Astrocyte of the hippocampus (primary cell): ENCODE measurements around the gene TNFRSF25.

Source experiments
- DNase-seq: peaks from one replicate; pipeline ENCODE4 v3.0.0; 2011; ENCODE audit warnings: low read depth, low spot score

TNFRSF25 gene

DNA sequence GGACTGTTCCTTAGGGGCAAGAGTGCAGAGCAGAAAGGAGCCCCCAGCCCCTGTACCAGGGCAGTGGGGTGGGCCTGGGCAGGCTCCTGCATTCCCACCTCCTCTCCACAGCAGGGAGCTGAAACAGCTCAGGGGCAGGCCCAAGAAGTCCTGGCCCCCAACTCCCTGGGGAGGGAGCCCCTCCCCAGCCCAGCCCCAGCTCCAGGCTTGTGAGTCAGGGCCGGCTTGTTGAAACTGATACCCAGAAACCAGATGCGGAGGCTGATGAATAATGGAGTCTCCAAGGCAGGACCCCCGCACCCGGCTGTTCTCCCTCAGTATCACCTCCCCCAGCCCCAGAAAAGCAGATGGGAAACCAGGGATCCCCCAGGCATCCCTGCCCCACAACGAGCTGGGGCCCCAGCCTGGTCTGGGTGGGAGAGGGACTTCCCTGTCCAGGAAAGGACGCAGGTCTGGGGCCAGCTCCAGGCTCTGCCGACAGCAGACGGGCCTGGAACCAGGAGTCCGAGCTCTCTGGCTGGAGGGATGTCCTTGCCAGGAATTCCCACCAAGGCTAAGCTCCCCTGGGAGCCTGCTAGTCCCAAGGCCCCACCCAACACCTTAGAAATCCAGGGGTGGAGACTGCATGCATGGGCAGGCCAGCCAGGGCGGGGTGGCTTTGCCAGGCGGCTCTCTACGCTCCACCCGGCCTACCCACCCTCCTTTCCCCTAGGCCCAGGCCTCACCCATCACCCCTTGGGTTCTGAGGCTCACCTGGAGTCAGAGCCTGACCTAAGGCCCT is 22.8 kb upstream of the TNFRSF25 start:
- DNase-seq: no peak

- DNase-seq: no peak
Observed at GRCh38 chr1:6487804-6488484, 22.0 kb upstream of the TNFRSF25 start.

DNA sequence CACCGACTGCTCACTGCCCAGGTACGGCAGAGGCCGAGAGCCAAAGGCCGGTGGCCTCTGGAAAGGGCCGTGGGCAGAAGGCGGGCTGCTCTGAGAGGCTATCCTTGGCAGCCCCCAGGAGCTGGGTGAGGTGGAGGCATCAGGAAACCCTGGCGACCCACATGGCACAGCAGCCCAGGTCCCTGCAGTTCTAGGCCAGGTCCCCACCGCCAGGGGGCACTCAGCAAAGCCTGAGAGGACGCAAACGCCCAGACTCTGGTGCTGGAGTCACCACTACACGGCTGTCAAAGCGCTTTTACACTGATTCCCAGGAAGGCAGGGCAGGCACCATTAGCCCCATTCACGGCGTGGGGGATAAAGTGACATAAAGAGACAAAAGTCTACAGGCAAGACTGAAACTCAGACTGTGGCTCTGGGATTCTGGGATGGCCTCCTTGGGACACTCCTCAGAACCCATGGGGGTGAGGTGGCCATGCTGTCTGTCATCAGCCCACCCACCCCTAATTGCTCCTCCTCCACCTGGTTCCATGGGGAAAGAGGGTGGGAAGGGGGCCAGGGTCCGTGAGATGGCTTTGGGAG is 20.5 kb upstream of the TNFRSF25 start:
- DNase-seq: peak; percentile 95

DNA sequence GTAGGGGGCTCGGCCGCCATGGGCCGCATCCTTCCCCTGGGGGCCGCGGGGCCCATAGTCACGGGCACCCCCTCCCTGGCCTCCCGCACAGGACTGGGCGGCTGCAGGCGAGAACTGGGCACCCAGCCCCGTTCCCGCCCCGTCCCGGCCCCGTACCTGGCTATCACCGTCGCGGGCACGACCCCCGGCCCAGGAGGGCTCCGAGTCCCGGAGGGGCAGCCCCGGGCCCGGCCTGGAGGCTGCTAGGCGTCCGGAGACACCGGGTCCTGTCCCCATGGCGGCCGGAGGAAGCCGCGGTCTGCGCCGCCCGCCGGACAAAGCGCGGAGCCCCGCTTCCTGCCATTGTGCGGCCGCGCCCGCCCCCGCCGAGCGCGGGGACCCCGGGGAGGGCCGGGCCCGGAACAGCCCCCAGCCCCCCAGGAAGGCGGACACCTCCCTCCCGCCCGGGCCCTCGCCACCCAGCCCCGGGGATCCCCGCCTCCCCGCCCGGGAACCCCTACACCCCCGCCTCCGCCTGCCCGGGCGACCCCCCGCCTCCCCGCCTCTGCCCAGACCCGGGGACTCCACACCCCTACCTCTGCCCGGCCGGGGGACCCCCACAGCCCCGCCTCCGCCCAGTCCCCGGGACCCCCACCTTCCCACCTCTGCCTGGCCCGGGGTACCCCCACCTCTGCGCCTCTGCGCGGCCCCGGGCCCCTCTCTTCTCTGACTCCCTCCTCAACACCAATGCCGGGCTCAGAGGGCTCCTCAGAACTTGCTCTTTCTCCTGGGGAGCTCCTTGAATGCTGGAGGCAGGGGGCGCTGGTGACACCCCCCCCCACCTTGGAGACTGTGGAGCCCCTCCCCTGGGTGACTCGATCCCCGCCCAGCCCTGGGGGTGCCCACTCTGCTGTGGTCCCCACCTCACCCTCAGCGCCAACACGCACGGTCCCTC is 19.5 kb upstream of the TNFRSF25 start:
- DNase-seq: peak; percentile 49

DNA sequence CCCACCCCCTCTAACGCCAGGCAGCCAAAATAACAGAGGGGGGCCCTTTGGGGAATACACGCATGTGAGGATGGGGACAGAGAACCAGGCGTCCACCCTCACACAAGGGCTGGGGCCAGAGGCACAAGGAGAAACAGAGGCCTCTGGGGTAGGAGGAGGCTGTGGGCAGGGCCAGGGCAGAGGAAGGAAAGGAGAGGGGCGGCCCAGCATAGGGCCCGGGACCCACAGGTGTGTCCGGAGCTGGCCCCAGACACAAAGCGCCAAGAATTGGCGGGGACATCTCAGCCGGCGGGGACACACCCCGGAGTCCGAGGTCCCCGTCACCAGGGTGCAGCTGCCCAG is 18.8 kb upstream of the TNFRSF25 start:
- no peak for DNase-seq

DNA sequence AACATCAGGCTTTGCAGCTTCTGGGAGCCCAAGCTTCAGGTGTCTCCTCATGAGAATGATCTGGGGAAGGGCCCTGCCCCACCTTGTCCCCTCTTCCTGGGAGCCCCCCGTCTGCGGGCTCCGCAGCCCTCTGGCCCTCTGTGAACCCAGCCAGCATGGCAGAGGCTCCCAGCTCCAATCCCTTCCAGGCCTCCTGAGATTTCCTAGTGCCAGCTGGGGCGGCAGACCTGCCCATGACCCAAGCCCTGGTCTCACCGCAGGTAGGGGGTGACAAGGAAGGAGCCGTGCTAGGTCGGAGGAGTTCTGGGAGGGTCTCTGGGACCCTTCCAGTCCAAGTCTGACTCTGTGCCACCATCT is 17.8 kb upstream of the TNFRSF25 start:
- DNase-seq: no peak

DNA sequence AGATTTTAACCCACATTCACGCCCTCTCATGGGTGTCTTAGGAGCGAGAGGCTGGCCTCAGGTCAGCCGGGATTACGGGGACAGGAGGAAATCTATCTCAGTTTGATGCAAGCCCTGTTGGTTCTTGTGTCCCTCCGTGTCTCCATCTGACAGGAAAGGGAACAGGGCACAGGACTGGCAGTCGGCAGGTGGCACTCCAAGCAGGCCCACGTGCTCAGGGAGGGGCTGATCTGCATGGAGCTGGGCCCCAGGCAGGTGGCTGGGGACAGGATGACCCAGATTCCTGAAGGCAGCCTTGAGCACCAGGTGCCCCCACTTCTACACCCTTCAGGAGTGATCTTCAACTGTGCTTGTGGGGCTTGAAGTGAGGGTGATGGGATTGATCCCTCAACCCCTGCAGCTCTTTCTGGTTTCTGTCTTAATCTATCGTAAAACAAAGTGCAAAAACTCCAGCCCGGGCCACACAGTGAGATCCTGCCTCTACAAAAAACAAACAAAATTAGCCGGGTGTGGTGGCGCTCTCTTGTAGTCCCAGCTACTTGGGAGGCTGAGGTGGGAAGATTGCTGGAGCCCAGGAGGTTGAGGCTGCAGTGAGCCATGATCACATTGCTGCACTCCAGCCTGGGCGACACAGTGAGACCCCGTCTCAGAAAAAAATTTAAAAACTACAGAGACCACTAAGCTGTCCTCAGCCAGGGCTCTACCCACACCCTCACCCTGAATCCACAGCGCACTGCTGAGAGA is 17.2 kb upstream of the TNFRSF25 start:
- no peak for DNase-seq

DNA sequence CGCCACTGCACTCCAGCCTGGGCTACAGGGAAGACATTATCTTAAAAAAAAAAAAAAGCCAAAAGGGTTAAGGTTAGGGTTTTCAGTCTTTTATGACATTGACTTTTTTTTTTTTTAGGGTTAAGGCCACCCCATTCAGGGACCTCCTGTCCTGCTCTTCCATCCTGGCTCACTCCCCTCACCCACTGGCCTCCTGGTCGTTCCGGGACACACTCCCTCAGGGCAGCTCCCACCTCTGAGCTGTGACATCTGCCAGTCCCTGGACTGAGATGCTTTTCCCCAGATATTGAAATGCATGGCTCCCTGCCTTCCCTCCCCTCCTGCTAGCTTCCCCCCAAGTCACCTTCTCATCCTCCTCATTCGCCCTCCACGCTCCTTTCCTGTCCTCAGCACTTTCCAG is 15.8 kb upstream of the TNFRSF25 start:
- DNase-seq: no peak

DNA sequence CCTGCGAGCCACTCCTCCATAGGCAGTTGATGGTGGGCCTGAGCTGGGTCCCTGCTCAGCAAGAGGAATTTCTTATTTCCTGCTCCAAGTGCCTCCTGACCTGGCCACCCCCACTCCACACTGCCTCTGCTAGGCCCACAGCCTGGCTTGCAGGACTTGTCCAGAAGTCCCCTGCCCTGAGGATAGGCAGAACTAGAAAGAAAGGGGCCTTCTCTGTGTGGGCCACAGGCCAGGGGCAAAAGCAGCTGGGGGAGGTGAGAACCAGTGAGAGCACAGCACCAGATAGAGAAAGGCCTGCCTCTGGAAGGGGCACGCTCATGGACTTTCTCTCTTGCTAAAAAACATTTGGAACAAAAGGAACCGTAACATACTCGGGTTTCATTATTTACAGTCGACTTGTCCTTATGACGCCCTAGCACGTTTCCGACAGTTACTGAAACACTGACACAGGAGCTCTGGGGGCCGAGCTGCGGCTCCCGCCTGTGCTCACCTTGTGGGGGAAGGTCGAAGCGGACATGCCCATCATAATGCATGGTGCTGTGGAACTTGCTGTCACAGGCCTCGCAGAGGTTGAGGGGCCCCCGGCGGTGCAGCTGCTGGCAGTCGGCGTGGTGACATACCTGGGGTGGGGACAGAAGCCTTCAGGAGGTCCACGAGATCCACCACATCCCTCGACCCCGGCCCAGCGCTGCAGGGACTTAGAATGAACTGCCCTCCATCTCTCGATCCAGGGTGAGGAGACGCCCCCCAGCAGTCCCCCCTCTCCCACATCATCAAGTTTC is 11.3 kb upstream of the TNFRSF25 start:
- DNase-seq: no peak

- DNase-seq: no peak
Observed at GRCh38 chr1:6476483-6476882, 10.5 kb upstream of the TNFRSF25 start.

DNA sequence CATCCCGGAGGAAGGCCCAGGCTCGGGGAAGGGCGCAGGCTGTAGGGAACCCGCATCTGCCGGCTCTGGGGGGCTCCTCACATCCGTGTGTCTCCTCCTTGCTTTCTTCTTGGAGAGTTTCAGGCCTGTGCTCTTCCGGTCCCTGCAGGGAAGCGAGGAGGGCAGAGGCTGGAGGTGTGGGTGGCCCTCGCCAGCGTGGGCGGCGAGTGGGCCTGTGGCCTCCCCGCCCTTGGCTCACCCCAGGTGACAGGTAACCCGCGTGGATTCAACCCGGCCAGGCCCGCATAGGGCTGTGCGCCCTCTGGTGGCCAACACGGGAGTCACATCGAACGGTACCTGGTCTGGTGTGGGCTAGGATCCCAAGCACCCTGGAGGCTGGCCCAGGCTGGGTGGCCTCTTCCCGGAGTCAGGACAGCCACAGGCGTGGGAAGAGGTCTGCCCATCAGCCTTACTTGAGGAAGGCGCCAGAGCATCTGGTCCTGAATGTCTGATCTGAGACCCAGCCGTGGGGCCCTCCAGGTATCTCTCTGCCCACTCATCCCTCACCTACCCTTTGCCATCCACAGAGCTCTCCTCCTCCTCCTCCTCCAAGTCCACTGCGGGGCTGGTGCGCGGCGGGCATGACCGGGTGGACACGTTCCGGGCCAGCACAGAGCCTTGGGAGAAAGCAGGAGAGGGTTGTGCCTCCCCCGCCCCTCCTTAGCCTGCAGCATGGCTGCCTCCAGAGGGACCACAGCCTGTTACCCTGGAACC is 9.6 kb upstream of the TNFRSF25 start:
- peak; percentile 72 for DNase-seq

DNA sequence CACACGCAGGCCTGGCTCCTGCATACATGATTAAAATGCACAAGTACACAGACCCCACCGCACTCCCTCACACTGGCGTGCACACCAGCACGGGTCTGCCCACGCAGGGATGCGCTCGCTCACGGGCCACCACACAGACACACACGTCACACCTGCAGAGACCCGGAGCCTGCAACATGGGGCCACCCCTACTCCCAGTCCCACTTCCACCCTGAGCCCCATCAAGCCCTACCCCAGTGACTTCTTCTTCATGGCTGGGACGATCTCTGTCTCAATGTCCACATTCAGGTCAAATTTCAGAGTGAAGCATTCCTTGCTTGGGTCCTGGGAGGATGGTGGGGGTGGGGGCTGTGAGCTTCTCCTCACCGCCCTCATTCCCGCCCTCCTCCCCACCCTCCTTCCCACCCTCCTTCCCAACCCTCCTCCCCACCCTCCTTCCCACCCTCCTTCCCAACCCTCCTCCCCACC is 8.9 kb upstream of the TNFRSF25 start:
- DNase-seq: no peak

- no peak for DNase-seq
Observed at GRCh38 chr1:6473974-6474814, 8.2 kb upstream of the TNFRSF25 start.

- no peak for DNase-seq
Observed at GRCh38 chr1:6473156-6473555, 7.2 kb upstream of the TNFRSF25 start.

DNA sequence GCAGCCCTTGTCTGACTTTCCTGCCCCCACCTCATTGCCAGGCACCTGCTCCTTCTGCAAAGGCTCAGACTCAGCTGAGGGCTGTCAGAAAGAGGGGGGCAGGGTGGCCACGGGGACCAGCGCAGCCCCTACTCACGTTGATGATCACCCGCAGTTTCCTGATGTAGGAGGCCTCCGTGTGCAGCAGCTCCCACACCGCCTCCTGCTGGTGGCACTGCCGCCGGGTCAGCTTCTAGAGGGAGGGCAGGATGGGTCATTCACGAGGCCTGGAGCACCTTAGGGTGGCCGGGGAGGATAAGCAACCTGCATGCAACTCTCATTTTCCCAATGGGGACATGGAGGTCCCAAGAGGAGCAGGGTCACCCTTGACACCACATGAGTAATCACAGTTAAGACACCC is 6.4 kb upstream of the TNFRSF25 start:
- no peak for DNase-seq

- DNase-seq: no peak
Observed at GRCh38 chr1:6471970-6472368, 6.0 kb upstream of the TNFRSF25 start.

DNA sequence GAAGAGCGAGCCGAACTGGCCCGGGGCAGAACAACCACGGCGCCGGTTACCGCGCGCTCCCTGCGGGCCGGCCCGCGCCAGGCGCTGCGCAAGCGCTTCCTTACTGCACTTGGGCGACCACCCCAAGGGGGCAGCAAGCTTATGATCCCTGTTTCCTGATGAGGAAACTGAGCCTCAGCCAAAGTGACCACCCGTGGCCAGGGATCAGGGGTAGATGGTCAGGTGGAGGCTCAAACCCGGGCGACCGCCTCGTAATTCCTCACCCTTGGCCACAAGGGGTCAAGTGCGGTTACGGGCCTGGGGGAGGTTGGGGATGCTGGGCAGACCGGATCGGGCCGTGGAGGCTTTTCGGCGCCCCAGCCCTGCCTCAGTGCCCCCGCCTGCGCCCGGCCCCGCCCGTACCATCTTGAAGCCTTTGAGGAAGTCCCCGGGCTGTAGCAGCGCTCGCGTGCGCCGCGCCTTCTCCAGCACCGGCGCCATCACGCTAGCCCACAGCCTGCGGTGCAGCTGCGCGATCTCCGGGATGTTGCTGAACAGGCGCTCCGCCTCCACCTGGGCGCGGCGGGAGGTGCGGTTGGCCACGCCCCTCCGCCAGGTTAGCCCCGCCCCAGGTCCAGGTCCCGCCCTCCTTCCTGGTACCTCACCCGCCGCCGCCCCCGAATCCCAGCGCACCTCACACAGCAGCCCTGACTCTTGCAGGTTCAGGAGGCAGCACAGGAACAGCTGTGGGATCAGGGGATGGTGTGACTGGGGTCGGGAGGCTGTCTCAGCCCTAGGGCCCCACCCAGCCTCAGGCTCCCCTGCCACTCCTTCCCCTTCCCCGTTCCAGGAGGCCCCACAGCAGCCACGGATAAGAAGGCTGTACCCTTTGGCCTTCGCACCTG is 5.4 kb upstream of the TNFRSF25 start:
- no peak for DNase-seq
